CD8-positive, alpha-beta memory T cell (primary cell): ENCODE data around the gene VWA5B1. TPM values are rescaled to one million over a fixed set of nuclear protein-coding genes. Genes with fewer than 3 reads are reported as not detected.

Experiments
- CTCF ChIA-PET: fragments of 350-600 bp; sonication (Branson Sonifier 250); formaldehyde crosslinking; loops from one replicate; lab custom pipeline; 2021; ENCODE audit warnings: antibody characterized with exemption; lab: Charles Lee
- POLR2A ChIA-PET: fragments of 350-600 bp; sonication (Branson Sonifier 250); formaldehyde crosslinking; loops from one replicate; lab custom pipeline; 2021; ENCODE audit warnings: antibody characterized with exemption; lab: Charles Lee
- DNase-seq, 5 donors: peaks; one replicate each; pipeline versions ENCODE4 v3.0.0 to v3.0.0-alpha.2; 2020 to 2022; ENCODE audit warnings: mixed read lengths in 1 of 5
- H3K27ac ChIP-seq: one replicate; pipeline ENCODE4 v1.7.0; 2013; ENCODE audit warnings: low read depth, mild to moderate bottlenecking, low read length, moderate library complexity
- H3K27me3 ChIP-seq: 2 replicates; pipeline ENCODE4 v1.7.0; 2013; ENCODE audit warnings: low read length, mild to moderate bottlenecking; ENCODE audit not compliant: insufficient read depth, poor library complexity, severe bottlenecking
- H3K36me3 ChIP-seq: 2 replicates; pipeline ENCODE4 v1.7.0; 2013; ENCODE audit warnings: mild to moderate bottlenecking, low read length, moderate library complexity; ENCODE audit not compliant: insufficient read depth
- H3K4me1 ChIP-seq: 2 replicates; pipeline ENCODE4 v1.7.0; 2013; ENCODE audit warnings: mild to moderate bottlenecking, low read length, moderate library complexity; ENCODE audit not compliant: insufficient read depth
- H3K4me3 ChIP-seq: 2 replicates; pipeline ENCODE4 v1.7.0; 2013; ENCODE audit warnings: mild to moderate bottlenecking, low read length
- H3K9me3 ChIP-seq: 2 replicates; pipeline ENCODE4 v1.7.0; 2013; ENCODE audit warnings: mild to moderate bottlenecking, low read length
- H3K27ac Mint-ChIP-seq, 8 donors: one replicate each; pipeline ENCODE4 v1.8.0; 2020 to 2021; ENCODE audit warnings: mixed read lengths in 8 of 8, mild to moderate bottlenecking in 6 of 8, inconsistent platforms in 3 of 8, moderate library complexity in 3 of 8
- H3K27me3 Mint-ChIP-seq, 2 donors: one replicate each; pipeline ENCODE4 v1.8.0; 2020 to 2021; ENCODE audit warnings: mixed read lengths in 2 of 2, mild to moderate bottlenecking in 1 of 2, moderate library complexity in 1 of 2
- H3K36me3 Mint-ChIP-seq, 3 donors: one replicate each; pipeline ENCODE4 v1.8.0; 2020 to 2021; ENCODE audit warnings: mixed read lengths in 3 of 3, inconsistent platforms in 1 of 3, mild to moderate bottlenecking in 1 of 3
- H3K4me1 Mint-ChIP-seq, 3 donors: one replicate each; pipeline ENCODE4 v1.8.0; 2020 to 2021; ENCODE audit warnings: mixed read lengths in 3 of 3, inconsistent platforms in 1 of 3, mild to moderate bottlenecking in 1 of 3
- H3K4me3 Mint-ChIP-seq, 7 donors: one replicate each; pipeline ENCODE4 v1.8.0; 2020 to 2021; ENCODE audit warnings: mixed read lengths in 7 of 7, mild to moderate bottlenecking in 6 of 7, moderate library complexity in 4 of 7, inconsistent platforms in 2 of 7
- H3K9me3 Mint-ChIP-seq, 5 donors: one replicate each; pipeline ENCODE4 v1.8.0; 2020 to 2022; ENCODE audit warnings: mixed read lengths in 5 of 5, mild to moderate bottlenecking in 3 of 5, moderate library complexity in 2 of 5, inconsistent platforms in 1 of 5
- polyA plus RNA-seq: library from polyadenylated mRNA; unstranded; fragments of 300-500 nt; fragmentation: Illumina TruSeq; gene quantifications from one replicate; pipeline ENCODE4 v1.2.3, GENCODE V29; 2021
- total RNA-seq, 2 experiments: library from RNA; stranded (reverse); gene quantifications; one replicate each; pipeline ENCODE4 v1.2.3, GENCODE V29; 2021

Gene VWA5B1
- total and polyA plus RNA-seq, 3 experiments from 2014 or later, result not detected

DNA sequence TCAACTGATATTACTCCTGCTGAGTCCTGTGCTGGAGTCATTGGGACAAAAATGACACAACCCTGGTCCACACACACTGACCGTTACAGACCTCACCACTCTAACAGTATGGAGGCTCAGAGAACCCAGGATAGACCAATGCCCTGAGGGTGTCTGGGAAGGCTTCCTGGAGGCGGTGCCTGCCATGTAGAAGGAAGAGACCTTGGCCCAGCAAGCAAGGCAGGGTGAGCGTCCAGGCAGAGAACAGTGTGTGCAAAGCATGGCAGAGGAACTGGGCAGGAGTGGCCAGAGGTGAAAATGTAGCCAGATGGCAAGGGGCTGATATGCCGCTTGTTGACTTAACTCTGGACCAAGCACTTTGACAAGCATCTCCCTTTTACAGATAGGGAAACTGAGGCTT, 85.5 kb downstream of the VWA5B1 start:
- H3K27me3 Mint-ChIP-seq, result peaks cover 24 to 60% of the 10 kb centered on the region in 2 donors
- H3K36me3 ChIP-seq, result no peaks in the 10 kb centered on the region
- H3K4me3 Mint-ChIP-seq, result no peak overlapping the region
- H3K4me1 Mint-ChIP-seq, result no peaks in the 10 kb centered on the region
- no peaks in the 10 kb centered on the region for H3K9me3 Mint-ChIP-seq
- H3K4me3 ChIP-seq, result no peak overlapping the region
- no peaks in the 10 kb centered on the region for H3K4me1 ChIP-seq
- no peaks in the 10 kb centered on the region for H3K36me3 Mint-ChIP-seq
- H3K9me3 ChIP-seq, result no peaks in the 10 kb centered on the region
- H3K27me3 ChIP-seq, result peaks cover 4% of the 10 kb centered on the region
- no peak for DNase-seq
- H3K27ac Mint-ChIP-seq, result no peak overlapping the region
- CTCF ChIA-PET, result interaction anchor here (1.5 kb wide), 2 partner anchors 13 to 114 kb away, joined by 4 to 7 read pairs; no protein-coding TSS in a partner anchor
- H3K27ac ChIP-seq, result no peak overlapping the region
- POLR2A ChIA-PET, result no interaction called here

GRCh38 chr1:20376880-20377494, 86.3 kb downstream of the VWA5B1 start:
- ChIA-PET POLR2A (no interaction called here), CTCF (interaction anchor here (1.0 to 1.5 kb wide), 6 partner anchors 13 to 120 kb away, joined by 3 to 7 read pairs (median 3); no protein-coding TSS in a partner anchor)
- H3K4me3 Mint-ChIP-seq, result no peak overlapping the region
- no peaks in the 10 kb centered on the region for H3K9me3 ChIP-seq
- no peak overlapping the region for H3K4me3 ChIP-seq
- H3K36me3 Mint-ChIP-seq, result no peaks in the 10 kb centered on the region
- H3K27ac ChIP-seq, result no peak overlapping the region
- no peaks in the 10 kb centered on the region for H3K36me3 ChIP-seq
- H3K27me3 Mint-ChIP-seq, result peaks cover 22 to 52% of the 10 kb centered on the region in 2 donors
- peak in 4 of 5 donors; percentile 20 to 53 (median 32) for DNase-seq
- no peaks in the 10 kb centered on the region for H3K4me1 Mint-ChIP-seq
- H3K4me1 ChIP-seq, result no peaks in the 10 kb centered on the region
- H3K27ac Mint-ChIP-seq, result no peak overlapping the region
- H3K9me3 Mint-ChIP-seq, result no peaks in the 10 kb centered on the region
- H3K27me3 ChIP-seq, result peaks cover 4% of the 10 kb centered on the region

- POLR2A ChIA-PET, result no interaction called here
- Mint-ChIP-seq H3K36me3 (no peaks in the 10 kb centered on the region), H3K27ac (no peak overlapping the region), H3K4me1 (no peaks in the 10 kb centered on the region), H3K27me3 (peaks cover 23 to 48% of the 10 kb centered on the region in 2 donors), H3K4me3 (no peak overlapping the region), H3K9me3 (no peaks in the 10 kb centered on the region)
- no peak for DNase-seq
- H3K4me1 ChIP-seq, result no peaks in the 10 kb centered on the region
- no peaks in the 10 kb centered on the region for H3K36me3 ChIP-seq
- peaks cover 4% of the 10 kb centered on the region for H3K27me3 ChIP-seq
- CTCF ChIA-PET, result interaction anchor here (0.6 to 1.5 kb wide), 7 partner anchors 12 to 157 kb away, joined by 3 to 7 read pairs (median 3); no protein-coding TSS in a partner anchor
- H3K4me3 ChIP-seq, result no peak overlapping the region
- H3K9me3 ChIP-seq, result no peaks in the 10 kb centered on the region
- H3K27ac ChIP-seq, result no peak overlapping the region
Observed at GRCh38 chr1:20377516-20378270, 87.0 kb downstream of the VWA5B1 start.

DNA sequence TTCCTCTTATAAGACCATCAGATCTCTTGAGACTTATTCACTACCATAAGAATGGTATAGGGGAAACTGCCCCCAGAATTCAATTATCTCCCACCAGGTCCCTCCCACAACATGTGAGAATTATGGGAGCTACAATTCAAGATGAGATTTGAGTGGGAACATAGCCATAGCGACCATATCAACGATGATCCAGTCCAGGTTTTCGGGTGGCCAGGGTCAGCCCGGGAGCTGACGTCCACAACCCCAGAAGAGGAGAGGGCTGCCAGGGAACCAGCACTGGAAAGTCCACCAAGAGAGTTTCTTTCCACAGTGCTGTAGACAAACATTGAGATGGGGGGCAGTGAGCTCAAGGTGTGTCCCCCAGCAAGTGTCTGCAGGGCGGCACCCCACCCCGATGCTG, 88.4 kb downstream of the VWA5B1 start:
- POLR2A ChIA-PET, result no interaction called here
- H3K36me3 Mint-ChIP-seq, result no peaks in the 10 kb centered on the region
- Histone ChIP-seq H3K4me3 (no peak overlapping the region), H3K27me3 (peaks cover 8% of the 10 kb centered on the region), H3K36me3 (no peaks in the 10 kb centered on the region), H3K9me3 (no peaks in the 10 kb centered on the region), H3K27ac (no peak overlapping the region), H3K4me1 (no peaks in the 10 kb centered on the region)
- DNase-seq, result no peak
- no peak overlapping the region for H3K27ac Mint-ChIP-seq
- H3K4me3 Mint-ChIP-seq, result no peak overlapping the region
- CTCF ChIA-PET, result interaction anchor here (1.2 to 1.3 kb wide), 2 partner anchors 112 to 114 kb away, joined by 3 read pairs; no protein-coding TSS in a partner anchor
- H3K27me3 Mint-ChIP-seq, result peaks cover 20 to 47% of the 10 kb centered on the region in 2 donors
- H3K9me3 Mint-ChIP-seq, result no peaks in the 10 kb centered on the region
- no peaks in the 10 kb centered on the region for H3K4me1 Mint-ChIP-seq

DNA sequence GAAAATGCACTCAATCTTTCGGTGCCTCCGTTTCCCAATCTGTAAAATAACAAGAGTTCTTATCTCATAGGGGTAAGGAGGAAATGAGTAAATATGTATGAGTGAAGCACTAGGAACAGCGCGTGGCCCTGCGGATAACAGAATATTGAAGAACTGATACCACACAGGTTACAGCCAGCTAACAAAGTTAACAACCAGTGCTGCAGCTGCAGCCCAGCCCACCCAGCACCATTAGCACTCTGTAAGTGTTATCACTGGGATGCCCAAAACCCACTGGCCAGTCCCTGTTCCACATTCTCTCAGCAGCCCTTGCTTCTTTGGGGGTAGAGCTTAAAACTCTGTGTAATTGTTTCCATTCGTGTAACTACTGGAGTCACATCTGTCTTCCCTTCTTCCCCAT, 89.5 kb downstream of the VWA5B1 start:
- H3K27me3 Mint-ChIP-seq, result peaks cover 26 to 57% of the 10 kb centered on the region in 2 donors
- no peaks in the 10 kb centered on the region for H3K4me1 Mint-ChIP-seq
- no peak overlapping the region for H3K27ac ChIP-seq
- no peak overlapping the region for H3K4me3 ChIP-seq
- no peaks in the 10 kb centered on the region for H3K36me3 ChIP-seq
- no peak for DNase-seq
- ChIA-PET CTCF (interaction anchor here (1.2 to 1.4 kb wide), 3 partner anchors 12 to 167 kb away, joined by 3 to 4 read pairs (median 3); no protein-coding TSS in a partner anchor), POLR2A (no interaction called here)
- no peaks in the 10 kb centered on the region for H3K36me3 Mint-ChIP-seq
- H3K27ac Mint-ChIP-seq, result no peak overlapping the region
- no peak overlapping the region for H3K4me3 Mint-ChIP-seq
- H3K9me3 ChIP-seq, result no peaks in the 10 kb centered on the region
- H3K4me1 ChIP-seq, result no peaks in the 10 kb centered on the region
- H3K9me3 Mint-ChIP-seq, result no peaks in the 10 kb centered on the region
- H3K27me3 ChIP-seq, result peaks cover 17% of the 10 kb centered on the region

GRCh38 chr1:20380616-20381035, 90.0 kb downstream of the VWA5B1 start:
- Histone ChIP-seq H3K27ac (no peak overlapping the region), H3K9me3 (no peaks in the 10 kb centered on the region), H3K4me3 (no peak overlapping the region), H3K36me3 (no peaks in the 10 kb centered on the region), H3K27me3 (peaks cover 21% of the 10 kb centered on the region), H3K4me1 (no peaks in the 10 kb centered on the region)
- Mint-ChIP-seq H3K27me3 (peaks cover 30 to 57% of the 10 kb centered on the region in 2 donors), H3K36me3 (no peaks in the 10 kb centered on the region), H3K9me3 (no peaks in the 10 kb centered on the region), H3K27ac (no peak overlapping the region), H3K4me1 (no peaks in the 10 kb centered on the region), H3K4me3 (no peak overlapping the region)
- ChIA-PET CTCF (interaction anchor here (1.2 to 1.4 kb wide), 2 partner anchors 12 to 168 kb away, joined by 3 to 4 read pairs; no protein-coding TSS in a partner anchor), POLR2A (no interaction called here)
- no peak for DNase-seq

DNA sequence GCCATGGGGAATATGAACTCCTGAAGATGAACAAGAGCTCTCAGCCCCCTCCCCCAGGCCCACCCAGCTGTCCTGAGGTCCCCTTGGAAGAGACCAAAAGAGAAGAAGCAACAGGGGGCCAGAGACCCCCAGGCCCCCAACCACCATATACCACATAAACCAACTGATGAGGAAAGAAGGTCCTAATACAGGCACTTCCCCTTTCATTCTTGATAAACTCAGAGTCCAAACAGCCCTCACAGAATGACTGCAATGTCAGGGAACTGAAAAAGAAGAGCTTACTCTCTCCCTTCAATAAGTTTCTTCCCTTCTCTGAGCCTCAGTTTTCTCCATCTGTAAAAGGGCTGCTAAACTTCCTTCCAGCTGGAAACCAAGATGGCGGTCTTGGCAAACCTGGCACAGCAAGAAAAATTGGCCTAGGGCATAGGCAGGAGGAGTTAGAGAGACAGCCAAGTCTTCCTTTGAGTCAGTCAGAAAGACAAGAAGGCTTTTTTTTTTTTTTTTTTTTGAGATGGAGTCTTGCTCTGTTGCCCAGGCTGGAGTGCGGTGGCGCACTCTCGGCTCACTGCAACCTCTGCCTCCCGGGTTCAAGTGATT, 90.5 kb downstream of the VWA5B1 start:
- DNase-seq, result no peak
- no peak overlapping the region for H3K27ac ChIP-seq

More for the DNA sequence above, 90.5 kb downstream of the VWA5B1 start:
- H3K9me3 Mint-ChIP-seq, result no peaks in the 10 kb centered on the region
- Histone ChIP-seq H3K4me1 (no peaks in the 10 kb centered on the region), H3K27me3 (peaks cover 25% of the 10 kb centered on the region), H3K4me3 (no peak overlapping the region), H3K9me3 (no peaks in the 10 kb centered on the region), H3K36me3 (no peaks in the 10 kb centered on the region)
- no peak overlapping the region for H3K27ac Mint-ChIP-seq
- H3K4me1 Mint-ChIP-seq, result no peaks in the 10 kb centered on the region
- POLR2A ChIA-PET, result no interaction called here
- peaks cover 27 to 53% of the 10 kb centered on the region in 2 donors for H3K27me3 Mint-ChIP-seq
- no peak overlapping the region for H3K4me3 Mint-ChIP-seq
- CTCF ChIA-PET, result interaction anchor here (1.2 to 1.4 kb wide), 2 partner anchors 11 to 168 kb away, joined by 3 to 4 read pairs; no protein-coding TSS in a partner anchor
- H3K36me3 Mint-ChIP-seq, result no peaks in the 10 kb centered on the region
